SK-MEL-5 (cell line): ENCODE results near the gene SCNN1B. TPM values are rescaled to one million over a fixed set of nuclear protein-coding genes. Genes with fewer than 3 reads are reported as not detected.
"Not testable (repeated sequence)": the region's sequence is repeated elsewhere in the genome, so short reads cannot be mapped to it uniquely, and the experiment has no call there.

Experiments
- DNase-seq: peaks from one replicate; pipeline ENCODE4 v3.0.0-alpha.2; 2016; ENCODE audit warnings: low read depth, low spot score
- in situ Hi-C: cut with HindIII; loops from 2 replicates; pipeline ENCODE4 v1.10.0; 2016; ENCODE audit warnings: low sequenced_read_pairs, high pct_unique_total_duplicates, low pct_unique_long_range_greater_than_20kb
- total RNA-seq: library from RNA; depleted of rRNA; stranded (reverse); fragments of >200 nt; shearing (Covaris generic); gene quantifications from 2 replicates; pipeline ENCODE4 v1.2.3, GENCODE V29; 2014

SCNN1B gene
- total RNA-seq, 1 experiment from 2014 or later = not detected

GRCh38 chr16:23365602-23366240 lies 63.6 kb downstream of the SCNN1B start:
- in situ Hi-C loops = no loop called here
- DNase-seq = no peak

DNA sequence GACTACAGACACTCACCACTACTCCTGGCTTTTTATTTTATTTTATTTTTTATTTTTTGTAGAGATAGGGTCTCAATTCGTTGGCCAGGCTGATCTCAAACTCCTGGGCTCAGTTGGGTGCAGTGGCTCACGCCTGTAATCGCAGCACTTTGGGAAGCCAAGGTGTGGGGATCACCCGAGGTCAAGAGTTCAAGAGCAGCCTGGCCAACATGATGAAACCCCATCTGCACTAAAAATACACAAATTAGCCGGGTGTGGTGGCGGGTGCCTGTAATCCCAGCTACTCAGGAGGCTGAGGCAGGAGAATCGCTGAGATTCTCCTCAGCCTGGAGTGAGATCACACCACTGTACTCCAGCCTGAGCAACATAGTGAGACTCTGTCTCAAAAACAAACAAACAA lies 64.2 kb downstream of the SCNN1B start:
- in situ Hi-C loops, DNase-seq: not testable (repeated sequence)

- DNase-seq = no peak
Observed at GRCh38 chr16:23367564-23367963, 65.5 kb downstream of the SCNN1B start.

DNA sequence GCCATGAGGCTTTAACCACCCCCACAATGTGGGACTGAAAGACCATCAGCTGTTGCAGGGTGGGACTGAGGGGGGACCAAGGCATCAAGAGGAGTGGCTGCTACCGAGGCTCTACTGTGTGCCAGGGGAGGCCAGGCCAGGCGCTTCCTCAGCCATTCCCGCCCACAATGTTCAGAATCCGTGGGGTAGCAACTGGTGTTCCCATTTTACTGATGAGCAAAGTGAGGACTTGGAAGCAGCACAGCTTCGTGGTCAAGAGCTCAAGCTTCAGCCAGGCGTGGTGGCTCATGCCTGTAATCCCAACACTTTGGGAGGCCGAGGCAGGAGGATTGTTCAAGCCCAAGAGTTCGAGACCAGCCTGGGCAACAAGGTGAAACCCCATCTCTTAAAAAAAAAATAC lies 65.9 kb downstream of the SCNN1B start:
- in situ Hi-C loops = no loop called here
- DNase-seq = no peak

More at GRCh38 chr16:23367564-23367963, 65.5 kb downstream of the SCNN1B start:
- in situ Hi-C loops = no loop called here

DNA sequence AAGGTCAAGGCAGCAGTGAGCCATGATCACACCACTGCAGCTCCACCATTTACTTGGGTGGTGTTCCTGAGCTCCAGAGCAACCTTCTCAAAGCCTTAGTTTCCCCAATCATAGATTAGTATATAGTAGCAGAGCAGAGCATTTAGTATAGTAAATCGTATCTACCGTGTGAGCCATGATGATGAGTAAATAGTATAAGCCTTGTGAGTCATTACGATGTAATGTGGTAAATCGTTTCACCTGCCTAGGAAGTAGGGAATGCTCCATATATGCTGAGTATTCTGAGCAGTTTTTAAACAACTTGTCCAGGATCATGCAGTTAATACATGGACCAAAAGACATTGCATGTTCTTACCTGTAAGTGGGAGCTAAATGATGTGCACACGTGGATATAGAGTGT lies 66.4 kb downstream of the SCNN1B start:
- DNase-seq = no peak
- in situ Hi-C loops = no loop called here

GRCh38 chr16:23369416-23369815 lies 67.3 kb downstream of the SCNN1B start:
- in situ Hi-C loops = no loop called here
- DNase-seq = no peak

GRCh38 chr16:23371368-23371767 lies 69.3 kb downstream of the SCNN1B start:
- in situ Hi-C loops = no loop called here
- DNase-seq = no peak

DNA sequence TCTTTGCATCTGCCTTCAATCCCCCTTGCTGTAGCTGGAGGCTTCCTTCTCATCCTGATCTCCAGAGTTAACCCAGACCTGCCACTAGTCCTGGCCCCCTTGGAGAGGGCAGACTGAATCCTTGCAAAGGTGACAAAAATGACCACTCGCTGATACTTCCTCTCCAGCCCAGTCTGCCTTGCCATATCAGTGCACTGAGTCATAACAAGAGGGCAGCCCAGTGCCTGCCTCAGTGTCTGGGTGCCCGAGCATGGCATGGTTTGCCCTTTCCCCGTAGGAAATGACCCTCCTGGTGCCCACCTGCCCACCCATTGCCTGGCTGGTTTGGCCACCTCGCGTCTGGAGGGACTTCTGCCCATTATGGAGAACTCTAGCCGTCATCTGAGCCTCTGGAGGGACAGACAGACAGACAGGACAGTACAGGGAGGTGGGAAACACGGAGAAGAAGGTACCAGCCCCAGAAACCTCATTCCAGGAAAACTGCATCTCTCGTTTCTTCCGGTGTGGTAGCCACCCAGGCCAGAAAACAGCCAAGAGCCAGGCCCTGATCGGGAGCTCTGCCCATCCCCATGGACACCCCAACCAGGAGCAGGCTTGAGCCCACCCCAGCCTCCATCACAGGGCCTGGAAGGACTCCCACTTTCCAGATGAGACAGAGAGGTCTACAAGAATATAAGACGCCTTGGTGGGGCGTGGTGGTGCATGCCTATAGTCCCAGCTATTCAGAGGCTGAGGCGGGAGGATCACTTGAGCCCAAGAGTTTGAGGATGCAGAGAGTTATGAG lies 71.5 kb downstream of the SCNN1B start:
- no peak for DNase-seq
- in situ Hi-C loops = no loop called here

- DNase-seq = no peak
- in situ Hi-C loops = no loop called here
Observed at GRCh38 chr16:23374721-23375510, 72.8 kb downstream of the SCNN1B start.

DNA sequence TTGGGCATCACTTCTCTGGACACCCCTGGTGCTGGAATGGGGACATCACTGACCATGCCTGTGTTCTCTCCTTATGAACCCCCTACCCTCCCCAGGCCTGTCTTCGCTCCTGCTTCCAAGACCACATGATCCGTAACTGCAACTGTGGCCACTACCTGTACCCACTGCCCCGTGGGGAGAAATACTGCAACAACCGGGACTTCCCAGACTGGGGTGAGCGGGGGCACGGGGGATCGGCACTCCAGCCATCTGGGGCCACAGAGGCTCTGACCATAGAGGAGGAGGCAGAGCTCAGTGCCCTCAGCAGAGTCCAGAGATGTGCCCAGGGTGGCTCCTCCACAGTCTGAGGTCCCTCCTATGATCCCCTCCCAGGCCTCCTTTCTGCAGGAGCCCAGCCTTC lies 73.5 kb downstream of the SCNN1B start:
- in situ Hi-C loops = no loop called here
- no peak for DNase-seq

GRCh38 chr16:23377071-23377931 lies 75.2 kb downstream of the SCNN1B start:
- no peak for DNase-seq
- in situ Hi-C loops = no loop called here

- in situ Hi-C loops = no loop called here
- DNase-seq = no peak
Observed at GRCh38 chr16:23378256-23378655, 76.2 kb downstream of the SCNN1B start.

GRCh38 chr16:23378921-23379320 lies 76.8 kb downstream of the SCNN1B start:
- no peak for DNase-seq
- in situ Hi-C loops = no loop called here

DNA sequence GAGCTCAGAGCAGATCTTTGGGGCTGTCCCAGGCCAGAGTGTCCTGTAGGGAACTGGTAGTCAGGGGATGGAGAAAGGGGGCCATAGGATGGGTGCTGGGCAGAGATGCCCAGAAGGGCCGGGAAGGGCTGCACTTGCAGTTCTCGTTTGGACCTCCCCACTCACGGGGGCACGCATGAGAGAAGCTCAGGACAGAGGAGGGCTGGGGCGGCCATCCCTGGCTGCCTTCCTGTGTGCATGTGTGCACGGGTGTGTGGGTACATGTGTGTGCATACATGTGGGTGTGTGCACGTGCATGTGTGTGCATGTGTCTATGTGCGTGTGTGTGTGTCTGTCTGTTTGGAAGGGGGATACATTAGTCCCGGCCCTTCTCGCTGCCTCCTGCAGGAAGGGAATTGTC lies 77.6 kb downstream of the SCNN1B start:
- DNase-seq = no peak
- in situ Hi-C loops = no loop called here

DNA sequence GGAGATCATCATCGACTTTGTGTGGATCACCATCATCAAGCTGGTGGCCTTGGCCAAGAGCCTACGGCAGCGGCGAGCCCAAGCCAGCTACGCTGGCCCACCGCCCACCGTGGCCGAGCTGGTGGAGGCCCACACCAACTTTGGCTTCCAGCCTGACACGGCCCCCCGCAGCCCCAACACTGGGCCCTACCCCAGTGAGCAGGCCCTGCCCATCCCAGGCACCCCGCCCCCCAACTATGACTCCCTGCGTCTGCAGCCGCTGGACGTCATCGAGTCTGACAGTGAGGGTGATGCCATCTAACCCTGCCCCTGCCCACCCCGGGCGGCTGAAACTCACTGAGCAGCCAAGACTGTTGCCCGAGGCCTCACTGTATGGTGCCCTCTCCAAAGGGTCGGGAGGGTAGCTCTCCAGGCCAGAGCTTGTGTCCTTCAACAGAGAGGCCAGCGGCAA lies 78.4 kb downstream of the SCNN1B start:
- in situ Hi-C loops = no loop called here
- no peak for DNase-seq

GRCh38 chr16:23381702-23382101 lies 79.6 kb downstream of the SCNN1B start:
- DNase-seq, in situ Hi-C loops: not testable (repeated sequence)

DNA sequence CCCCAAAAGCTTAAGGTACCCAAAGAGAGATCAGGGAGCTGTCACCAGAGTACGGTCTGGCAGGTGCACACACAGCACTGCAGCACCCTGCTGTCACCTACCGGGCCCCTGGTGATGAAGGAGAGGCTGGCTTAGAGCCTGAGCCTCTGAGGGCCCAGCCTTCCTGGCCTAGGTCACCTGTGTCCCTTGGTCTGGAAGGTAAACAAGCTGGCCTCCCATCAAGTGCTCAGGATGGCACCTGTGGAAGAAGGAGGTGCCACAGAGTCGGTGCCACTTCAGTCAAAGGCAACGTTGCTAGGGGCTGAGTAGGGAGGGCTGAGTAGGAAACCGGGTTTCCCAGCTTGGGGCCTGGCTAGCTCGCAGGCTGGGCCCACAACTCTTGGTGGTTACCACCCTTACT lies 80.2 kb downstream of the SCNN1B start:
- DNase-seq = no peak
- in situ Hi-C loops = no loop called here

DNA sequence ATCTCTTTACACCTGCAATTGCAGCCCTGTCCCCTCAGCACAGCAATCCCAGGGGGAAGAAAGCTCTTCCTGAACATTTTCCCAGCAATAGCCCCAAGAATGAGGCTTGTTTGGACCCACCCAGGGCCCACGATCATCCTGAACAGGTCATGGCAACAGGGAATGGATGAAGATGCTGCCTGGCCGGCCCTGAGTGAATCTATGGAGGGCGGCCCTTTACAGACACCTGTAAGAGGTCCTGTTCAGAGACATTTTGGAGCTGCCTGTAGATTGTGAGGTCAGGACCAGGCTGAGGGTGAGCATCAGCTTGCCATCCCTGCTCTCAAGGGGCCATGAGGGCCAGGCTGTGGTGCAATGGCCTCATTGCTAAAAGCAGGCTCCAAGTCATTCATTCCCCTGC lies 81.8 kb downstream of the SCNN1B start:
- DNase-seq = no peak
- in situ Hi-C loops = no loop called here
